HepG2 (cell line): ENCODE results near the gene NUP85. TPM values are rescaled to one million over a fixed set of nuclear protein-coding genes. Genes with fewer than 3 reads are reported as not detected.

Experiments
- ATF2 ChIP-seq: sonication (generic); formaldehyde crosslinking; IDR thresholded peaks from 2 replicates; pipeline ENCODE4 v1.4.0; 2020; ENCODE audit warnings: missing genetic modification reagents
- ATF6 ChIP-seq: sonication (generic); formaldehyde crosslinking; conservative IDR thresholded peaks from 2 replicates; pipeline ENCODE4 v1.4.0; 2020; ENCODE audit warnings: missing genetic modification reagents
- ATM ChIP-seq: fragments of 450-650 bp; IDR thresholded peaks from 2 replicates; pipeline ENCODE4 v1.7.1; 2017; ENCODE audit warnings: mild to moderate bottlenecking, borderline replicate concordance
- FOXO4 ChIP-seq: sonication (generic); formaldehyde crosslinking; conservative IDR thresholded peaks from 2 replicates; pipeline ENCODE4 v1.8.1; 2023; ENCODE audit warnings: missing genetic modification reagents
- HOXA3 ChIP-seq: sonication (generic); formaldehyde crosslinking; IDR thresholded peaks from 2 replicates; pipeline ENCODE4 v1.5.0; 2020; ENCODE audit warnings: missing genetic modification reagents
- MED1 ChIP-seq: sonication (generic); formaldehyde crosslinking; IDR thresholded peaks from 2 replicates; pipeline ENCODE4 v1.4.0; 2020; ENCODE audit warnings: missing genetic modification reagents
- NCOR1 ChIP-seq: fragments of 200-600 bp; sonication (generic); IDR thresholded peaks from 2 replicates; pipeline ENCODE4 v1.7.0; 2017; ENCODE audit warnings: antibody characterized with exemption, low read length, borderline replicate concordance
- RNF2 ChIP-seq: fragments of 450-650 bp; conservative IDR thresholded peaks from 2 replicates; pipeline ENCODE4 v1.6.1; 2016; ENCODE audit warnings: low read depth
- SCMH1 ChIP-seq: sonication (generic); formaldehyde crosslinking; IDR thresholded peaks from 2 replicates; pipeline ENCODE4 v1.9.0; 2021; ENCODE audit warnings: missing genetic modification reagents, mild to moderate bottlenecking, borderline replicate concordance
- SKIL ChIP-seq: sonication (generic); formaldehyde crosslinking; IDR thresholded peaks from 2 replicates; pipeline ENCODE4 v1.8.0; 2022; ENCODE audit warnings: missing genetic modification reagents, mild to moderate bottlenecking, moderate library complexity, borderline replicate concordance
- SMARCE1 ChIP-seq: fragments of 450-650 bp; IDR thresholded peaks from 2 replicates; pipeline ENCODE4 v1.6.1; 2017; ENCODE audit warnings: borderline replicate concordance
- TIGD3 ChIP-seq: sonication (generic); formaldehyde crosslinking; IDR thresholded peaks from 2 replicates; pipeline ENCODE4 v1.5.1; 2020; ENCODE audit warnings: mild to moderate bottlenecking, missing genetic modification reagents, borderline replicate concordance
- ZBTB2 ChIP-seq: sonication (generic); formaldehyde crosslinking; IDR thresholded peaks from 2 replicates; pipeline ENCODE4 v1.8.0; 2022; ENCODE audit warnings: low read depth, missing genetic modification reagents
- ZBTB21 ChIP-seq: sonication (generic); formaldehyde crosslinking; IDR thresholded peaks from 2 replicates; pipeline ENCODE4 v1.4.0; 2020; ENCODE audit warnings: missing genetic modification reagents
- ZNF549 ChIP-seq: sonication (generic); formaldehyde crosslinking; IDR thresholded peaks from 2 replicates; pipeline ENCODE4 v1.5.0; 2020; ENCODE audit warnings: missing genetic modification reagents
- ZXDC ChIP-seq: sonication (generic); formaldehyde crosslinking; IDR thresholded peaks from 2 replicates; pipeline ENCODE4 v1.5.0; 2020; ENCODE audit warnings: mild to moderate bottlenecking, missing genetic modification reagents
- polyA plus RNA-seq, 8 experiments: library from polyadenylated mRNA; depleted of rRNA in 3 of 8; stranded (reverse) in 7 of 8; unstranded in 1 of 8; fragments of >200 nt; fragmentation: Illumina TruSeq in 4 of 8; extraction: Trizol in 4 of 8; gene quantifications; 2 replicates each; pipeline versions ENCODE4 v1.2.1 to v1.2.3, GENCODE V29; 2011 to 2016; ENCODE audit warnings: low read depth in 4 of 8, missing spikeins in 1 of 8, mixed read lengths in 1 of 8; ENCODE audit not compliant: insufficient read depth in 1 of 8
- total RNA-seq, 5 experiments: library from RNA; depleted of rRNA; stranded (reverse); fragments of >200 nt; fragmentation: Illumina TruSeq; extraction: Trizol; gene quantifications; 2 replicates each; pipeline ENCODE4 v1.2.3, GENCODE V29; 2016; ENCODE audit warnings: low read depth in 1 of 5

Gene NUP85
- total and polyA plus RNA-seq, 2 of the 13 experiments (the other 11 are each of a cell fraction or from before 2014, with no cell fraction given): 89.1 to 124 TPM

- TF ChIP-seq TIGD3 (CRISPR knock-in tag) (no peak), FOXO4 (CRISPR knock-in tag) (no peak), ZBTB21 (CRISPR knock-in tag) (no peak), SMARCE1 (no peak), ATF2 (CRISPR knock-in tag) (0 out of 2 replicates have a peak, but pooled peaks have one; percentile 23), ATM (no peak), SCMH1 (CRISPR knock-in tag) (no peak), RNF2 (peak; percentile 78), MED1 (CRISPR knock-in tag) (peak; percentile 44), SKIL (CRISPR knock-in tag) (peak; percentile 38; the same call in 1 of the 2 replicates), NCOR1 (no peak), ZXDC (CRISPR knock-in tag) (no peak), HOXA3 (CRISPR knock-in tag) (peak; percentile 90), ZNF549 (CRISPR knock-in tag) (no peak), ATF6 (CRISPR knock-in tag) (no peak; the same call in 1 of the 2 replicates), ZBTB2 (CRISPR knock-in tag) (peak; percentile 66; the same call in 1 of the 2 replicates)
Measured at GRCh38 chr17:75271233-75271954, 65.9 kb downstream of the NUP85 start (continued).
